Thoracic aorta endothelial cell (primary cell): ENCODE data around the gene SNUPN. TPM values are rescaled to one million over a fixed set of nuclear protein-coding genes. Genes with fewer than 3 reads are reported as not detected.

ENCODE experiments used
- total RNA-seq: library from RNA; depleted of rRNA; stranded (reverse); fragments of >200 nt; gene quantifications from 2 replicates; pipeline ENCODE4 v1.2.3, GENCODE V29; 2012

The SNUPN gene
- total RNA-seq = 19.5 and 29.8 TPM in 2 replicates

DNA sequence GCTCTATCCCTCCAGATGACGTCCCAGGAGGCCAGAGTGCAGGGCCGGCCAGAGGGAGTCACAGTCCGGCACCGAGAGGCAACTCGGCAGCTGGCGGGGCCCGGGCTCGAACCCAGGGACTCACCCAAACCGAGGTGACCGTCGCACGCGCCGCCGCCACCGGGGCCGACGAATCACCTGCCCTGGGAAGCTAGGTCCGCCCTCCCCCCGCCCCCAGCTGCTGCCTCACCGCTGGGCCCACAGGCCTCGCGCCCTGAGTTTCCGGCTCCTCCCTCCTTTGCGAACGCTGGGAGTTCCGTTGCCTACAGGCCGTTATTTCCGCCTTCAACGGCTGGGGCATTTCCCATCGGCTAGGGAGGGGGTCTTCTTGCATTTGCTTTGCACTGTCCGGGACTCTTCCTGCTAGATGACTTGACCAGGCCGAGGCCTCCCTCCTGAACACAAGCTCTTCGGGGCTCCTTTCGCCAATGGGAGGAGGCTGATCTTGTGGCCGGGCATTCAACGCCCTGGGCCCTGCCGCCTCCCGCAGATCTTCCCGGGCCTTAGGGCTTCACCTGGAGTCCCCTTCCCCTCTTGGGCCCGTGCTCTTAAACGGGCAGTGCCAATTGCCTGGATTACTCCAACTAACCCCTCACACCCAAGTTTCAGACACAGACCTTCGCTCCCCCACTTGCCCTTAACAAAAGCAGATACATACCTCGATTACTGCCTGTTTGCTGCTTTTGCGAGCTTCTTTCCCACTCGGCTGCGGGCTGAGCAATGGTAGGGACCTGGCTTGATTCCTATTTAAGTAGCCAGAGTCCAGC, at the start of gene SNUPN:
TSS of gene SNUPN (minus strand) at position 184 of the 806 bp plus-strand sequence. CDS start 4,674 bp downstream, outside the sequence.

DNA sequence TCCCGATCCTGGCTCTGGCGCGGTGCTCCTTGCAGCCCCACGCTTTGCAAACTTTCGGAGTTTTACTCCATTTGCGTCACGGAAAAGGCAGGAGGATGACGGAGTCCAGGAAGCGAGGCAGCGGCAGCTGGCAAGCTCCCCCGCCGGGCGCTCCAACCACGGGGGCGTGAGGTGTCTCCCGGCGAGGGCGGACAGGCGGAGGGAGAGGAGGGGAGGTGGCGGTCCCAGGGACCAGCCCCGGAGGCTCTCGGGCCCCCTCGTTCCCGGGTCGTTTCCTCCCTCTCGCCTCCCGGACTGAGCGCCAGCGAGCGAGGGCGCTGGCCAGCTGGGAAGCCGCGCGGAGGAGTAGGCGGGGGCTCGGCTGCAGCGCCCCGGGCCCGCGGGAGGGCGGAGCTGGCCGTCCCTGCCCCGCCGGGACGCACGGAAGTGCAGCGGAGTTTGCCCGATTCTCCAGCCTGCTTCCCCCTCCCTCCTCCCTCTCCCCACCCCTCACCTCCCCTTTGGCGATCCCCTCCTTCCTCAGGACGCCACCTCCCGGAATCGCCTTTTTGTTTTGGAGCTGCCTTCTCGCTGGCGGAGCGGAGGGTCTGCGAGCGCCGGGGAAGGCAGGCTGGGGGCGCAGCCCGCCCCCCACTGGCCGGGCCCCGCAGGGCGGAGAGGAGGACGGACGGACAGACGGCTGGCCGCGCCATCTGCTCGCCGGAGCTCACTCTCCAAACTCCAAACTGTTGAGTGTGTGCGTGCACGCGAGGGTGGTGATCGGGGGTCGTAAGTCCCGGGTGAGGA, 22.0 kb upstream of the SNUPN start, which contains the start of gene SNX33:
TSS of gene SNX33 (plus strand) at position 543 of the 786 bp plus-strand sequence. CDS start 1,191 bp downstream, outside the sequence.

DNA sequence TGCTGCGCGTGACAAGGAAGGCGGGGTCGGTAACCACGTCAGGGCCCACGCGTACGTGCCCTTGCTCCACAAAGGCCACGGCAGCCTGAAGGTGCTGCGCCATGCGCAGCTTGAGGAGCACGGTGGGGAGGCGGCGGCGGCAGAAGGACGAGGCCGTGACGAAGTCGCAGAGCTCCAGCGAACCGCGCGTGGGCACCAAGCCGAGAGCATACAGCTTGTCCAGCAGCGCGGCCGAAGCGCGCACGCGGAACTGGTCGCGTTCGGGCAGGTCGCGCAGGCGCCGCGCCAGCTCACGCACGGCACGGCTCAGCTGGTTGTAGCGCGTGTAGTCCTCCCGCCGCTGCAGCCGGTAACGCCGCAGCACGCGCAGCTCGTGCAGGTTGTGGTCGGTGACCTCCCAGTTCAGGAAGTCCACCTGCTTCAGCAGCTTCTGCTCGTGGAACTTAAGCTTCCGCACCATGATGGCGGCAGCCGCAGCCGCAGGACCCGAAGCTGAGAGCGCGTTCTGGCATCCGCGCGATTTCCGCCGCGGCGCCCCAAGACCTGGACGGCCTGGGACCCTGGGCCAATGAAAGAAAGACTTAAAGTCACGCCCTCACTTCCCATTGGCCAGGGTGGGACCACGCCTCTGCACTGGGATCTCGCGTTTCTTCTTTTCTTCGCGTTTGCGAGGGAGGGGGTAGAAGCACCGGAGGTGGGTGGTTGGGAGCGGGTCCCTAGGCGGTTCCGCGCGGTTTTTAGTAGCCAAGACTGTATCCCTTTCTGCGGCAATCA, 14.4 kb upstream of the SNUPN start, which contains the start of gene IMP3:
TSS of gene IMP3 (minus strand) at position 516 of the 774 bp plus-strand sequence. CDS start at position 460, 56 bp downstream.

DNA sequence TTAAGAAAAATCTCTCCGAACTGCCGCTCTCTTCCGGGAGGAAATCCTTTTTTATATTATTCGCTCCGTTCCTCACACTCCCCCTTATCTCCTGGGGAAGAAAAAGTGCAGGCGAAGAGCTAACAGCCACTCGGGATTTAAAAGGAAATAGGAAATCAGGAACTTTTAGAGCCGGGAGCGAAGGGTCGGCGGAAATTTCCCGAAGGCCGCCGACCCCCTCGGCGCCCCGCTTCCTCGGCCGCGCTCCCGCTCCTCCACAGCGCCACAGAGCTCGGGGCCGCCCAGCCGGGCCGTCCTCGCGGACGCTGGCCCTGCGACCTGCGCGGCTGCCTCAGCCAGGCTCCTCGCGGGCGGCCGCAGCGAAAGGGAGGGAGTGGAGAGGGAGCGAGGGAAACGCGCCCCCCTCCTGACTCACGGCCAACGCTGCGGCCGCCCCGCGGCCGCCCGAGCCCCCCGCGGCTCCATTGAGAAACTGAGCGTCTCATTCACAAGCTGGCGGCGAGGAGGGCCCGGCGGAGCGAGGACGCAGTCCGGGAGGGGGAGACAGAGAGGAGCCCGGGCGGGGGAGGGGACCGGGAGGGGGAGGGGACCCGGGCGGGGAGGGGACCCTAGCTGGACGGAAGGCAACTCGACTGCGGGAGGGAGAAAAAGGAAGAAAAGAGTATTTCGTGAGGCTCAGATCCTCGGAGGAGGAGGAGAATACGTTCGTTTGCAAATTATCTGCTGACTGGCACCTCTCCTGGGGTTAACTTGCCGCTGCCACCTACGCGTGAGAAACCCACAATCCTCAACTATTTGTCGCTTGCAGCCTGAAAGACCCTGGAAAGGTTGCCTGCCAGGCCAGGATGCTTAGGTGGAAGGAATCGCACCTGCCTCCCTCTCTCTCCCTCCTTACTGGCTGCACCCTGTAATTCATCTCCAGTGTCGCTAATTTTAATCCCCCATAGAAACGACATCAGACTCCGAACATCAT, 46.3 kb downstream of the SNUPN start, which contains the start of gene PTPN9:
TSS of gene PTPN9 (minus strand) at position 368 of the 973 bp plus-strand sequence. CDS start 539 bp downstream, outside the sequence.

Other genes starting within 250 kb of the SNUPN start
- gene SIN3A, start 174.0 kb downstream of the SNUPN start, total RNA-seq = 35.6 and 51.0 TPM in 2 replicates
- 25.8 and 29.1 TPM in 2 replicates for gene PTPN9, start 46.4 kb downstream of the SNUPN start, total RNA-seq
- gene IMP3, start 14.5 kb upstream of the SNUPN start, total RNA-seq = 71.8 and 78.2 TPM in 2 replicates
- gene SNX33, start 22.2 kb upstream of the SNUPN start, total RNA-seq = 8.2 and 11.2 TPM in 2 replicates
- gene CSPG4, start 87.1 kb upstream of the SNUPN start, total RNA-seq = 0.07 and 0.13 TPM in 2 replicates
- gene UBE2Q2, start 217.7 kb upstream of the SNUPN start, total RNA-seq = 56.3 and 65.0 TPM in 2 replicates